ENCODE measurements around the gene TMPRSS11E.

DNA sequence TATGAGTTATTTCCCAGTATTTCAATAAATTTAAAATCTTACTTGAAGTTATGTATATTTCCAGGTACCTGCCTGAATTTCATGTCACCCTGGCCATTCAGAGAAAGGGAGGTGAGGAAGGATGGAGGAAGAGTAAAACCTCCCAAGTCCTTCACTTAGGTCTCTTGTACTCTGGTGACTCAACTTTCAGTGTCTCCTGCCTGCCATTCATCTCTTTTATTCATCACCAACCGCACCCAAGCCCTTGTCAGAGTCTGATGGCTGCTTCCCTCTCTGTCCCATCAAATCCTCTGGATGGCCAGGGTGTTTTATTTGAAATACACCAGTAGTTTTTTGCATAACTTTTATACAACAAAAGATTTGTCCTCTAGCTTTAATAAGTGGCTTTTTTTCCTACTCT is 17.8 kb downstream of the TMPRSS11E start:
- TF ChIP-seq, protein P1, sequence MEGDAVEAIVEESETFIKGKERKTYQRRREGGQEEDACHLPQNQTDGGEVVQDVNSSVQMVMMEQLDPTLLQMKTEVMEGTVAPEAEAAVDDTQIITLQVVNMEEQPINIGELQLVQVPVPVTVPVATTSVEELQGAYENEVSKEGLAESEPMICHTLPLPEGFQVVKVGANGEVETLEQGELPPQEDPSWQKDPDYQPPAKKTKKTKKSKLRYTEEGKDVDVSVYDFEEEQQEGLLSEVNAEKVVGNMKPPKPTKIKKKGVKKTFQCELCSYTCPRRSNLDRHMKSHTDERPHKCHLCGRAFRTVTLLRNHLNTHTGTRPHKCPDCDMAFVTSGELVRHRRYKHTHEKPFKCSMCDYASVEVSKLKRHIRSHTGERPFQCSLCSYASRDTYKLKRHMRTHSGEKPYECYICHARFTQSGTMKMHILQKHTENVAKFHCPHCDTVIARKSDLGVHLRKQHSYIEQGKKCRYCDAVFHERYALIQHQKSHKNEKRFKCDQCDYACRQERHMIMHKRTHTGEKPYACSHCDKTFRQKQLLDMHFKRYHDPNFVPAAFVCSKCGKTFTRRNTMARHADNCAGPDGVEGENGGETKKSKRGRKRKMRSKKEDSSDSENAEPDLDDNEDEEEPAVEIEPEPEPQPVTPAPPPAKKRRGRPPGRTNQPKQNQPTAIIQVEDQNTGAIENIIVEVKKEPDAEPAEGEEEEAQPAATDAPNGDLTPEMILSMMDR (IDR thresholded peaks at IDR 0.05 in 8 of 11, conservative IDR thresholded peaks at IDR 0.05 in 3 of 11): no peak
- no peak for TF ChIP-seq POLR2AphosphoS5 (IDR thresholded peaks at IDR 0.05)
- TF ChIP-seq POLR2A (IDR thresholded peaks at IDR 0.05): no peak
